GM15510 (cell line): ENCODE results near the gene PXDN.

Experiments
- POLR2A ChIP-seq: IDR thresholded peaks from 3 replicates; pipeline ENCODE4 v1.6.1; 2011; ENCODE audit warnings: borderline replicate concordance; ENCODE audit not compliant: insufficient read length; ENCODE audit errors: extremely low read depth

PXDN gene

DNA sequence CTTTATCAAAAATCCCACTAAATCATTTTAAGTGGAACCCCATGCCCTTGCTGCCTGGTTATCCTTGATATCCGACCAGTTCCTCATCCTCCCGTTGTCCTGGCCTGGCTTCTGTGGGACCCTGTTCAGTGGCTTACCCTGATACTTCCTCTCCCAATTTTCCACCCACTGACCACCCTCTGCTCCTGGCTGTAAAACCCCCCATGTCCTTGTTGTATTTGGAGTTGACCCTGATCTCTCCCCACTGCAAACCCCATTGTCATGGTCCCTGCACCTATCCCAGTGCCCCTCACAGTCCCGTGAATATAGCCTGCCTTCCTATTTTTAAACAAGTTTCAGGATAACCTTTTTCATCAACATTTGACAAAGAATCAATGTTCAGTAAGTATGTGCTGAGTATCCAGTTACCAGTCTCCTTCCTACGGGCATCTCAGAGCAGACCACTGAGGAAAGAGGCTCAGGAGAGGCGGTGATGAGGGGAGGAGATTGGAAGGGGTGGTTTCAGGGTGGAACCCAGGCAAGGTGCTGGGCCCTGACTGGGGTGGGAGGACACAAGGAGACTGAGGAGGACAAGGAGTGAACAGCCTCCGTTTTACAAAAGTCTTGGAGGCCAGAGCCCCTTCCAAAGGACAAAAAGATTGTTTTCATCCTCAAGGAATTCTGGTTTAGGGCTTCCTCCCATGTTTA lies 131.8 kb downstream of the PXDN start:
- no peak for TF ChIP-seq POLR2A

DNA sequence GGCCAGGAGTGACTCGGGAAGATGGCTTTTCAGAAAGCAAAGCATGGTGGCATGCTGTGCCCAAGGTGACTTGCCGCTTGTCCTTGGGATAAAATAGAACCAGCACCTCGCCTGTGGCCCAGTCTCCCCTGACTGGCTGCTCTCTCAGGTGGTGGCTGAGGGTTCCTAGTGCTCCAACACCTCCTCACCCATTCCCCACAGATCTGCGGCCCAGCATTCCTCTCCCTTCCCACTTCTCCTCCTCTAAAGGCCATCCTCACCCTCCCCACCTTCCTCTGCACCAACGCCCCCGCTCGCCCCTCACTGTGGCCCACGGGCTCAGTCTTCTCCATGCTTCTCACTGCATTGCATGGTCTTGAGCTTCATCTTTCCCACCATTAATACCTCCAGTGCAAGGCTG lies 132.4 kb downstream of the PXDN start:
- TF ChIP-seq POLR2A = no peak

DNA sequence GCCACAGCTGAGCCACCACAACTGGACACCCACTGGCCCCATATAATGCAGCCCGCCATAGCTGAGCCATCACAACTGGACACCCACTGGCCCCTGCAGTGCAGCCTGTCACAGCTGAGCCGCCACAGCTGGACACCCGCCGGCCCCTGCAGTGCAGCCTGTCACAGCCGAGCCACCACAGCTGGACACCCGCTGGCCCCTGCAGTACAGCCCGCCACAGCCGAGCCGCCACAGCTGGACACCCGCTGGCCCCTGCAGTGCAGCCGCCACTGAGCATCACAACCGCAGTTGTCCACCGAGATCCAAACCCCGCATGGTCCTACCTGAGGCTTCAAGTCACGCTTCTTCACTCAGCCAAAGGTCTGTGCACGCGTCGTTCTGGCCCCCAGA lies 134.2 kb downstream of the PXDN start:
- no peak for TF ChIP-seq POLR2A

DNA sequence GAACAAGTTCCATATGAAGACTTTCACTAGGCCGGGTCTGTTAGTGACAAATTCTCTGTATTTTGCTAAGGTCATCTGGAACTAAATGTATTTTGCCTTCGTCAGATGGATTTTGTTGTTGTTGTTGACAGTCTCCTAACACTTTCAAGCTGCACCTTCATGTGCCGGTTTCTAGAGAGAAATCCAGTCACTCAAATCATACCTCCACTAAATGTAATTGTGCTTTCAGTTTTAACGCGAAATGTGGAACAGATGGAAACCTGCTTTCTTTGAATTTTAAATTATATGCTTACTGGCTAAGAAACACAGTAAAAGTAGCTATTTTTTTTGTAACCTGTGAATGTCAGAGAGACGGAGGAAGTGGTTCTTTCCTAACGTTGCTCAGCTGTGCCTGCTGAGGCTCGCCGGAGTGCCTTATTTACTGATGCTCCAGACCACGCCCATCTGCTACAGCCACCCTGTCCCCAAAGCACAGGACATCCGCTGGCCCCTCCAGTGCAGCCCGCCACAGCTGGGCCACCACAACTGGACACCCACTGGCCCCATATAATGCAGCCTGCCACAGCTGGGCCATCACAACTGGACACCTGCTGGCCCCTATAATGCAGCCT lies 134.7 kb downstream of the PXDN start:
- TF ChIP-seq POLR2A = no peak

DNA sequence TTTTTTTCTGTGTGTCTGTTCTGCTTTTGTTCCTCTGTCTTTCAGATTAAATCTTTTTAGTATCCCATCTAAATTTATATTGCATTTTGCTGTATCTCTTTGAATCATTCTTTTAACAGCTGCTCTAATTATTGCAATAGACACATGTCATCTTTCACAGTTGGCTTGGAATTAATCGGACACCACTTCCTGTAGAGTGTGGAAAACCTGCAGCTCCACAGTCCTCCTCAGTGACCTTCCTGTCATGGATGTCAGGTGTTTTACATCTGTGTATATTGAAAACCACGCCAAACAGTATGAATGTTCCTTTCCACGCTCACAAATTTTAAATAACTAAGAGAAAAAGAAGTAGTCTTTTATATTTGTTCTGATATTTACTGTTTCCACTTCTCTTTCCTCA lies 135.3 kb downstream of the PXDN start:
- TF ChIP-seq POLR2A = no peak

DNA sequence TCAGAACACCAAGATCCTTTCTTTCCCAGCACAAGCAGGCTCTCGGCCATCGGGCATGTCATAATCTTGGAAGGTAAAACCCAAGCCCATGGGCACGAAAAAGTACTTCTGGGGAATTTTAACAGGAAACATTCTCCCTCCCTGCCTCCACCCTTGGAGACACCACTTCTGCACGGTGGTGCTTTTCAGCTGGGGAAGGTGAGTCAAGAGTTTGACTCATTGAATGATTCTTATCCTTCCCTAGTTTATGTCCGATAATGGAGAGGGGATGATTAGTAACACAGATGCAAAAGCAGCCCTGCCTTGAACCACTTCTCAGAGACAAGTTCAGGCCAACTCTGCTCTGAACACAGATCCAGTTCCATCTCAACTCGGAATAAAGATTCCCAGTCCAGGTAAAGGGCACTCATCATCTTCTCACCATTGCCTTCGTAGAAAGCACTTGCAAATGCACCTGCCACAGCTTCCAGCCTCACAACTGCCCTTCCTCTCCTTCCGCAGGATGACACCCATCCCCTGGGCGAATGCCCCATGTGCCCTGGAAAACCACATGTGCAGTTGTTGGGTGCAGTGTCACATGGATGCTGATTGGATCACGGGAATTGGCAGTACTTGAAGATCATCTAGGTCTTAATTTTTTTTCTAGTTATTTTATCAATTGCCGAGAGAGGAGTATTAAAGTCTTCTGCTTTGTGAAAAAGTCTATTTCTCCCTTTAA lies 136.2 kb downstream of the PXDN start:
- no peak for TF ChIP-seq POLR2A

DNA sequence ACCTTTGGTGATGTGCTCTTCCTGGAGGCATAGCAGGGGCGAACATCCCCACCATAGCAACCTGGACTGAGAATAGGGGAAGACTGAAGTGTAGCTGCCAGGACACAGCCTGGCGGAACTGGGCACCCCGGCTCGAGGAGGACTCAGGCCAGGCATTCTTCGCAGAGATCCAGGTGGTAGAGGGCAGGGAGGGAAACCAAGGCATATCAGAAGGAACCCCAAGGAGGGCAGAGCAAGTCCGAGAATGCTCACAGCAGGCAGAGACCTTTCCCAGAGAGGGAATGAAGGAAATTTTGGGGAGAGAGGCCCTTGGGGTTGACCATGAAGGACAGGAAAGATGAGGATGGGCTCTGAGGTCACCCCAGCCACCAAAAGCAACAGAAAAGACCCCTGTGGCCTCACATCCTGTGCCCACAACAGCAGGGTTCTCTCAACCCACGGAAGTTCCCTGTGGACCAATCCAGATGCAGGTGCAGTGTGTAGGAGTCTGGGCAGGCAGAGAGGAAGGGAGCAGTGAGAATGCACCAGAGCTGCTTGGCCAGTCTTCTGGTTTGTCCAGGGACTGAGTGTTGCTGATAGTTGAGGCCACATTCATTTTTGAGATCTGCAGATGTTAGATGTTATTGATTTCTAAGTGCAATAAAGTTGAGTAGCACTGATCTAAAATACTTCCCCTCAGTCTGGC lies 136.9 kb downstream of the PXDN start:
- no peak for TF ChIP-seq POLR2A

DNA sequence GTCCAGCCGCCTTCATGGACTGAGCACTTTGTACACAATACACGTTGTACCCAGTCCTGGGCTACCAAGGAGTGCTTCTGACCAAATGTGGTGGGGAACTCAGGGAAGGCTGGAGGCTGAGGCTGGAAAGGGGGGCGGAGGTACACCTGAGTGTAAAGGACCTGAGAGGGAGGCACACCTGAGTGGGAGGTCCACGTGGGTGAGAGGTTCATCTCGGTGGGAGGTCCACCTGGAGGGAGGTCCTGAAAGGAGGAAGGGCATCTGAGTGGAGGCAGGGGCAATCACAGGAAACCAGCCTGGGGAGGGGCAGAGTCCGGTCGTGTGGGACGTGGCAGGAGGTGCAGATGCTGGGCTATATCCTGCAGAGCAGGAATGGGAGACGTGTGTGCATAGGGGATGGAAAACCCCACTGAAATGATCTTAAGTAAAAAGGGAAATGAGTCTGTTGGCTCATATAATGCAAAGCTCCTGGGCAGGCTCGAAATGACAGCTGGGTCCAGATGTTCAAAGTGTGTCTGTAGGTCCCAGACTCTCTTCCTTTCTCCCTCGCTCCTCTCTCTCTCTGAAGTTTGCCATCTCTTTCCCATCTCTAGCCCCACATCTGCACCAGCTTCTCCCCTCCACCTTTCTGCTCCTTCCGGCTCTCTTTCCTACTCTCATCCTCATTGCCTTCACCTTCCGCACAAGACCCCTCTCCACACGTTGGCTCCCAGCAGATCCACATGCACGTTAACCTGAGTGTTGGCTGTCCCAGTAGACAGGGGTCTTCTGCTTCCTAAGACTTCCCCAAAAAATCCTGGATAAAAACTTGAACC lies 137.7 kb downstream of the PXDN start:
- TF ChIP-seq POLR2A = no peak

DNA sequence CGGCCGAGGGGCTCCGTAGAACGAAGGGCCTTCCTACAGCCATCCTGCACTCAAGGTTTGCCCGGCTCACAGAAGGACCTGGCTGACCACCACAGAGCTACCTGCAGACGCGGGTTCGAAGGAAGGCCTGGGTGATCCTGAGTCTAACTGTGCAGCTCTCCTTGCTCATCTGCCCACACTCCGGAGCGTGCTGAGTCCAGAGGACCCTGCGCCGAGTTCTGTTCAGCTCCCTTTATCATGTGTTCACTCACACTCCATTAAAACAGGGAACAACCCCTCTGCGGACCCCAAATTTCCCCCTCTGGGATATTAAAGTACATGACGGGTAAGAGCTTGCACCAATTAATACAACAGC lies 138.3 kb downstream of the PXDN start:
- TF ChIP-seq POLR2A = no peak

DNA sequence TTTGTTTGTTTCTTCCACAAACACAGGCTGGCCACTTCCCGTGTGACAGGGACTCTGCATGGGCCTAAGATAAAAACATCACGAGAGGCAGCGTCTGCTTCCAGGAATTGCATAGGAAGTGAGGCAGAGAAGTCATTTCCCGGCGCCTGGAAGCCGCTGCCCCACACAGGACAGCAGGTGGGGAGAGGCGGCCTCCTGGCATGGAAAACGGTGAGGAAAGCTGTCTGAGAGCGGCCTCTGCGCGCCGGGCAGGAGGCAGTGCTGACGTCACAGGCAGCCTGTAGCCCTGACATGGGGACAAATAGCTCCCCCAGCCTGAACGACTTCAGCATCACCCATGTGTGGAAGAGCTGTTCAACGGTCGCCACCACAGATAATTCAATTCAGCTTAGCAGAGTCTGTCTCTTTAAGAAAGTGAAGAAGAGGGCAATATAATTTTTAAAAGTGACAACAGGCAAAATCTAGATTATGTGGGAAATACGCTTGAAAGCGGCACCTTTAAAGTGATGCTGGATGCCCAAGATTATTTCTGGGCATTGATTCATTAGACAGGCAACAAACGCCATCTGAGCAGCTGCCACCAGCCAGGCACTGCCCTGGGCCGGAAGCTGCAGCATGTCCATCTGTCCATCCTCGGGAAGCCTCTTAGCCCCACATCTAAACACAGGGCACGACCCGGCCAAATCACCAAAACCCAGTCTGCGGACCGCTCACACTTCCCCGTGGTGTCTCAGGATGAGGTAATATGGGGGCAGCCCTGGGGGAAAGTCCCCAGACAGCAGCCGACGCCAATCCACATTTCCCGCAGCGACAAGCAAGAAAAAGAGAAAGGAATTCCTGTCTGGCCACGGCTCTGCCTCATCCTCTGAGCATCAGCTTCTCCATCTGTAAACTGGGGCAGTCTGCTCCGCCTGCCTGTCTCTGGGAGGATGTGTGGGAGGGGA lies 138.9 kb downstream of the PXDN start:
- no peak for TF ChIP-seq POLR2A

DNA sequence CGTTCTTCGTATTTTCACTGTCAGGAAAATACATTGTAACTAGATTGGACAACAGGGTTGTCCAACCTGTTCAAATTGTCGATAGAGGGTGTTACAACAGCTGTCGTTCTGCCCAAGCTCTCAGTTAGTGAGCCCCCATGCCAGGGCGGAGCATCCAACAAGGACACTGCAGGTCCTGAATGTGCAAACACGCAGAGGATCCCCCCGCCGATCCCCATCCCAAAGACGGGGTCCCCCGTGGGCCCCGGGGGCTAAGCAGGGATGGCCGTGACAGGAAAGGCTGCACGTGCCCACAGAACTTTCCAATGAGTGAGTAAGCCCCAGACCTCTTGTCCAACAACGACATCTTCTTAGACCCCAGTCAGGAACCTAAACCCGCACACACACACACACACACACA lies 140.8 kb downstream of the PXDN start:
- no peak for TF ChIP-seq POLR2A

DNA sequence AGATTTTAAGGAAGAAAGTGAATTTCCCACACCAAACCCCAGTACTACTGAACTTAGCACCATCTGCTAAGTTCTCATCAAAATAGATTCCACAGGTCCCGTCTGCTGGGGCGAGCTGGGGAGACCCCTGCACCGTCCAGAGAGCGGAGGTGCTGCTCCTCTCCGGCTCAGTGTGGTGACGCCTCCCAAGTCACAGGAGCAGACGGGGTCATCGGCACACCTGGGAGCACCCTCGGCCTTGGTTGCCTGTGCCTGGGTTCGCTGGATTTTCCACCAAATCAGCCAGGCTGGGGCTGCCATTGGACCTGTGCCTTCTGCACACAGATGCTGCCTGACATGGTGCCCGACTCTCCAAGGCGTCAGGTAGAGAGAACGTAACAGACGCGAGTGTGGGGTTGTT lies 141.3 kb downstream of the PXDN start:
- TF ChIP-seq POLR2A = no peak

DNA sequence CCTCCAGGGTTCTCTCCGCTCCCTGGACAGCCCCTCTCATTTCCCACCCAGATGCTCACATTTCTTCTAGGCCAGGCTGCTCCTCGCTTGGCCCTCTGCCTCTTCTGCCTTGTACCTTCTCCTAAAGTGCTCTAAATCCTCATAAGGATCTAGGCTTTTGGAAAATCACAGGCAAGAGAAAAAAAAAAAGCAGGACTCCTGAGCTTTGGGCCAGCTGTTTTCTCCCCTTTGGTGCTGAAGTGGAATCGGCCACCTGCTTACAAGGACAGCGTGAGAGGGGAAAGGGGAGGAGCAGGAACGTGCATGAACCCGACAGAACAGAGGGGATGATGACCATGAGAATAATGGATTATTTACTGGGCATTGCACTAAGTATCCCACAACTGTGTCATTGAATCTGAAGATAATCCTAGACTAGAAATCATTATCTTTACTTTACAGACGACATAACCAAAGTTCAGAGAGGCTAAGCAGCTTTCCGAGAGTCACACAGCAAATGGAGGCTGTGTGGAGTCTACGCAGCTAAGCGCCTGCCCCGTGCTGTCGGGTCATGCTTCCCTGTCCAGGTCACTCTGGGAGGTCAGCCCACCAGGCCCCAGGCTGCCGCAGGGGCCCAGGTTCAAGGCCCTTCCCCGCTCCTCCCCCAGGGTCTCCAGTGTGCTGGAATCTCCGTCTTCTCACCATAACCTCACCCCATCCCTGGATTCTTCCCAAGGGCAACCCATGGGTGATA lies 141.9 kb downstream of the PXDN start:
- no peak for TF ChIP-seq POLR2A

DNA sequence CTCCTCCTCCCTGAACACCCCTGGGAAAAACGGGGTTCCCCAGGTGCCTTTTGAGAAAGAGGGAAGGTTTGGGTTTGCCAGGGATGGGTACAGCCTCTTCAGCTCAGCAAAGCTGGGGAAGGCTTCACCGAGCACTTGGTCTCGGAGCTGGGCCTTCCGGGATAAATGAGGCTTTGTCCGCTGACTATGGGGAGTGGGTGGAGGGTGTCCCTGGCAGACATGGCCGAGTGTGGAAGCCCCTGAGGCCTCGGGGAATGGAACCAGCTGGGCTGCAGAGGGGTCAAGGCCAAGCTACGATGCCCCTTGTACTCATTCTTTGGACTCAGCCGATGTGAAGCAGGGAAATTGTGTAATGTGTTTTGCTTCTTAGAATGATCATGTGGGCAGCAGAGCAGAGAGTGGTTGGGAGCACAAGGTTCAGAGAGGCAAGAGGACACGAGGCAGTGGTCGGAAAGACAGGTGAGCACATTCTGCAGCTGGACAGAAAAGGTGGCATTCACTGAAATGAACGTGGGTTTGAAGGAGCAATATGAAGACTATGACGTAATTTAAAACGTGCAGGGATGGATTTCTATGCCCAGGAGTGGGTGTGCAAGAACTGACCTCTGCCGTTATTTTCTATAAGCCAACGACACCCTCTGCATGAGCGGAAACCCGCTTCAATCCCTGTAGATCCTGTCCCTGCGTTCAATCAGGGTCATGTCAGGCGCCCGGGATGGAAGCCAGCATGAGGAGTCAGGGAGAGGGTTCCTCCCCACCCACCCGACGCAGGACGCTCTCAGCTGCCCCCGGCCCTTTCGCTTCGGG lies 142.6 kb downstream of the PXDN start:
- no peak for TF ChIP-seq POLR2A
